LoVo (cell line): Measurements from ENCODE around the gene VMO1.
A peak's percentile ranks its signal among the peaks of the same experiment; 100 is the strongest.

Experiments
- DNase-seq: peaks from one replicate; pipeline ENCODE4 v3.0.0-alpha.2; 2016; ENCODE audit warnings: low spot score

Gene VMO1

GRCh38 chr17:4800462-4801196 lies 14.5 kb upstream of the VMO1 start:
- DNase-seq = no peak

- no peak for DNase-seq
These were observed 10.4 kb upstream of the VMO1 start for GRCh38 chr17:4796552-4796920.

DNA sequence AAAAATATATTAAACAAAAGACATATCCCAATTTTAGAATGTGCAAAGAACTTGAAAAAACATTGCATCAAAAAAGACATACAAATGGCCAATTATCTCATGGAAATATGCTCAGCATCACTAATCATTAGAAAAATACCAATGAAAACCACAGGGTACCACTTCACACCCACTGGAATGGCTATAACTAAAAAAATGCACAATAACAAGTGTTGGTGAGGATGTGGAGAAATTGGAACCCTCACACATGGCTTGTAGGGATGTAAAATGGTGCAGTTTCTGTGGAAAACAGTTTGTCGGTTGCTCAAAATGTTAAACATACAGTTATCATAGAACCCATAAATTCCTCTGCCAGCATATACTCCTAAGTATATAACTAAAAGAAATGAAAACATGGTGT lies 9.0 kb upstream of the VMO1 start:
- no peak for DNase-seq

- no peak for DNase-seq
These were observed 4.5 kb upstream of the VMO1 start for GRCh38 chr17:4790705-4791088.

- DNase-seq = peak; percentile 88
These were observed 4.0 kb upstream of the VMO1 start for GRCh38 chr17:4789951-4790704.

GRCh38 chr17:4789701-4789950 lies 3.5 kb upstream of the VMO1 start:
- DNase-seq = no peak

DNA sequence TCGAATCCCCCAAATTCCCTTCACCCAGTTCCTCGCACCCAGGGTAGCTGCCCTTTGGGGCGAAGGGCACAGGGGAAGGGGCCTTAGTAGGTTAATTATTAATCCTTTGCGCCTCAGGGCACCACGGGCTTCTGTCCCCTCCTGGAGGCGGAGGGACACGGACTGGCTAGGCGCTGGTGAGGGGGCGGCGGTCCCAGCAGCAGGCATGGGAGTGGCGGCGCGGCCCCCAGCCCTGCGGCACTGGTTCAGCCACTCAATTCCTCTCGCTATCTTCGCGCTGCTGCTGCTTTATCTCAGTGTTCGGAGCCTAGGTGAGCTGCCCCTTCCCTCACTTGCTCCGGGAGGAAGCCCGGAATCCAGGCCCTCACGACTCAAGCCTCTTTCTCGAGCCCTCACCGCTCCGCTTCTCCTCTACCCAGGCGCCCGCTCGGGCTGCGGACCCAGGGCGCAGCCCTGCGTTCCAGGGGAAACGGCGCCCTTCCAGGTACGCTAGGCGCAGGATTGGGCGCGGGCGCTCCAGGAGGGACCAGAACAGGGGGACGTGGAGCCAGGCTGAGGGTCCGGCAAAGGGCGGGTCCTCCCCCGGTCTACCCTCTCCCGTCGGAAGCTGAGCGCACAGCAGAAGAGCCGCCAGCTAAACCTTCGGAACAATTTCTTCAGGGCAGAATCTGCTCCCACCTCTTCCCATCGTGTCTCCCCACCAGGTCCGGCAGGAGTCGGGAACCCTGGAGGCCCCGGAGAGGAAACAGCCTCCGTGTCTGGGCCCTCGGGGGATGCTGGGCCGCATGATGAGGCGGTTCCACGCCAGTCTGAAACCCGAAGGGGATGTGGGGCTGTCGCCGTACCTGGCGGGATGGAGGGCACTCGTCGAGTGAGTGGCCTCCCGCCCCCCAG lies 2.9 kb upstream of the VMO1 start, which contains the start of gene GLTPD2:
Gene GLTPD2, plus strand, starts transcription at position 158 of the 894 bp plus-strand sequence. Its CDS starts 48 bp downstream, at position 206.
- DNase-seq = no peak

- no peak for DNase-seq
These were observed 2.1 kb upstream of the VMO1 start for GRCh38 chr17:4788159-4788806.

DNA sequence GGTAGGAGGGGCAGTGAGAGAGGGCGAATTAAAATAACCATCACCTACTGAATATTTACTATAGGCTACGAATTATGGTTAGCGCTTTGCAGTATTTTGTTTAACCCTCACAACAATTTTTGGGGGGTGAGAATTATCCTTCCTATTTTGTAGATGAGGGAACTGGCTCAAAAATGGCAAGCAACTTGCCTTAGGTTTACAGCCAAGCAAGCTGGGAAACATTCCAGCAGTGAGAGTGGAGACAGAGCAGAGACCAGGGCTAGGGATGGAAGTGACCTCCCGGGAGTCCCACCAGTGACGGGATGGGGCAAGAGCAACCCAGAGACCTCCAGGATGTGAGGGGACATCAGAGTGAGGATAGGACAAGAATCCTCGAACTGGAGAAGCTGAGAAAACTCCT lies 352 bp upstream of the VMO1 start:
- DNase-seq = no peak

DNA sequence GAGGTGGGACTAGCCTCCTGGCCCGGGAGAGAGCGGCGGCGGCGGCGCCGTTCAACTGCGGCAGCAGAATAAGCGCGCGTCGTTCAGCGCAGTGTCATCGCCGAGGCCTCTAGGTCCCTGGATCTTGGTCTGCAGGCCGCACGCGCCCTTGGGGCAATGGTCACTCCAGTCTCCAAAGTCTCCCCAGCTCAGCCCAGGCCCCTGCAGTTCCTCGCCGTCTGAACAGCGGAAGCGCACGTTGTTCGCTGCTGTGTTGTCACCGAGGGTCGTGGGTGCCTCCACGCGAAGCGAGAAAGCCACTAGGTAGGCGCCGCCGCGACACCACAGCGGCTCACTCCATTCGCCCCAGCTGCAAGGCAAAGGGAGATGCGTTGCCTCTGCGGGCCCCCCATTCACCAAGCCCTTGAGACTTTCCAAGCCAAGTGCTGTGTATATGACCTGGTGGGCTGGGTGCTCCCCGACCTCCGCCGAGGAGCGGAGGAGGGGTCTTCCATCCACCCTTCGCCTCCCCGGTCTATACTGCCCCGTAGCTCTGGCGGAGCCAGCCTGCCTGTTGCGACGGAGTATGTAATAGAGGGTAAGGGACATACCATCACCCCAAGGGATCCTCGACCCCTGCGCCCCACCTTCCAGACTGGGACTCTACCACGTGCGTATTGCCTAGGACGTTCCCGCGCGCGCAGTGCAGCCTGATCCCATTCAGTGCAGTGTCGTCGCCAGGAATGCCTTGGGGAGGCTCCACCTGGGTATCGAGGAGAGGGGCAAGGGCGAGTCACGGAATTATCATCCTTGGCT lies 656 bp downstream of the VMO1 start:
- DNase-seq = no peak

DNA sequence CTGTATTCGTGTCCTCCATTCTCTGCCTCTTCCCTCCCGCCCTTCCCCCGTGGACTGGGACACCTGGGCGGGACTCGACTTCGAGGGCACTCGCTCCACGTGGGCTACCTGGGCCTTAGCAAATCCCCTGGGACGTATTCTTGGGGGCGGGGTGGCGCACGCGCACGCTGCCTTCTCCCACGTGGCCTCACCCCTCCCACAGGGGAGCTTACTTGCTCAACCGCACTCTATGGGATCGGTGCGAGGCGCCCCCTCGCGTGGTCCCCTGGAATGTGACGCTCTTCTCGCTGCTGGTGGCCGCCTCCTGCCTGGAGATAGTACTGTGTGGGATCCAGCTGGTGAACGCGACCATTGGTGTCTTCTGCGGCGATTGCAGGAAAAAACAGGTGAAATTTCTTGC lies 3.5 kb downstream of the VMO1 start:
- DNase-seq = no peak

DNA sequence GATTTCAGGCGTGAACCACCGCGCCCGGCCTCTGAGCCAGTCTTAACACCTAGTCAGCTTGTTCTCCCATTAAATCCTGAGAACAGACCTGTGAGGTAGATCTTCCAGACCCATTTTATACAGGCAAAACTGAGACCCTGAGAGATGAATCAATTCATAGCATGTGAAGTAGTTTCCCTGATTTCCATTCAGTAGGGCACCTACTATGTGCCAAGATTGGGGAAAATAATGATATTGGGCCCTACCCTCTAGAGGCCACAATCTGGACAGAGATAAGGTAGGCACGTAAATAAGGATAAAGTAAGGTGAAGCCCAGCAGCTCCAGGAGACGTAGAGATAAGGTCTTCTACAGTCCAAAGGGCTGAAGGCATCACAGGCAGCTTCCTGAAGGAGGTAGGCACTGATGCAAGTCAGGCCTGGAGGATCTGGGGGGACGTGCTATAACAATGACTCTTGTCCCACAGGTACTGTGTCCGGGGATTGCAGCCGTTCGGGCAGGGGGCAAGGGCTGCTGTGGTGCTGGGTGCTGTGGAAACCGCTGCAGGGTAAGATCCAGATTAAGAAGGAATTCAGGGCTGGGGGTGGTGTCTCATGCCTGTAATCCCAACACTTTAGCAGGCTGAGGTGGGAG lies 5.7 kb downstream of the VMO1 start:
- DNase-seq = no peak

- DNase-seq = no peak
These were observed 8.0 kb downstream of the VMO1 start for GRCh38 chr17:4777969-4778760.

DNA sequence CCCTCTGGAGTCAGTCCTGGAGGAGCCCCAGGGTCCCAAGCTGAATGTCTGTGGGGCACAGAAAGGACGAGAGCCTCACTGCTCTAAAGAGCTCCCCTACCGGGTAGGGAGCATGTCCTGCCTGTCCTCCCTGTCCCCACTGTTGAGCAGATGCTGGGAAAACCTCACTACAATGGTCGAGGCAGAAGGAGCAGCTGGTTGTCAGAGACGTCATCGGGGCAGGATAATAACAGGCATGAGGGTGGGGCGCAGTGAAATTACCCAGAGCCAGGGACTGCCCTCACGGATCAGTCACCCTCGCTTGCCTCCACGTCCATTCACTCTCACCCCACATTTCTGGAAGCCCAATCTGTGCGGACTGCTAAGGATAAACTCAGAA lies 13.9 kb downstream of the VMO1 start:
- no peak for DNase-seq

- peak; percentile 75 for DNase-seq
These were observed 14.5 kb downstream of the VMO1 start, which contains the start of gene TM4SF5 for GRCh38 chr17:4771519-4772234. Gene TM4SF5, plus strand, starts transcription at chr17:4771886. Its CDS starts 37 bp downstream, at chr17:4771923.

DNA sequence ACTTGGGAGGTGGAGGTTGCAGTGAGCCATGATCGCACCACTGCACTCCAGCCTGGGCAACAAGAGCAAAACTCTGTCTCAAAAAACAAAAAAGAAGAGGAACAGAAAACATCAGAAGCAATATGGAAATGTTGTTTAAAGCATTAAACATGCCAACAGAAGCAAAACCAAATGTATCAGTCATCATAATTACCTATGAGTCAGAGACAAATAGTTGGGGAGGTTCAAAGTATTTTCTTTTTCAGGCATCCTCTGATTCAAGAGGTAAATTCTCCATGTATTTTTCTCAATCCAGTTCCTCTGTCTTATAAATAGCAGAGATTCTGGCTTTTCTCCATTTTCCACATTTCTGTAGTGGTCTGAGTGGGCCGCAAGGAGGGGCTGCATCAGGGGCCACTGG lies 16.5 kb downstream of the VMO1 start:
- peak; percentile 26 for DNase-seq

DNA sequence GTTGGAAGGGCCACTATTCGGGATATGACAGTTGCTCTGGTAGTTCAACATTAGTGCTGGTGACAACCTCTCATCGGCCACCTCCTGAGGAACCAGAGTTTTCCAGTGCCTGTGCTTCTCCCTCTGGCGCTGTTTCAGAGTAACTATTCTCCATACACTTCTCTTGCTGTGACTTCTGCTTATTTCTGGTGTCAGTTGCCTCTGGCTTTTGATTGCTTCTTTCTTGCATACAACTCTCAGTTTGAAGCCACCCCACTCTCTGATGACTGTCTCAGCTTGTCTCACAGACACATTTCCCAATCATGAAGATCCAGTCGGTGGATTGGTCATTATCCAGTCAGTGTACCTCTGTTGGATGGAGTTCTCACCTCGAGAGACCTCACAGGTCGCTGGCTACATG lies 17.9 kb downstream of the VMO1 start:
- no peak for DNase-seq

DNA sequence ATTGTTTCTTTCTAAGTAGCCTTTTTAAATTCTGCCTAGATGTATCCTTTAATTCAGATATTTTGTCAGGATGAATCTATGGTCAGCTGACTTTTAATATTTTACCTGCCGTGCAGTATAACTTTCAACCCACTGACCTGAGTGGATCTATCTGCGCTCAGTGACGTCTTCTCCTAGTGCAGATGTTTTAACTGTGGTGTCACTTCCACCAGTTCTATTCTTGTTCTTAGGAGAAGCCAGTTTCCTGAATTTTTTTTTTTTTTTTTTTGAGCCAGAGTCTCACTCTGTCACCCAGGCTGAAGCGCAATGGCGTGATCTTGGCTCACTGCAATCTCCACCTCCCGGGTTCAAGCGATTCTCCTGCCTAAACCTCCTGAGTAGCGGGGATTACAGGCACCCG lies 19.4 kb downstream of the VMO1 start:
- no peak for DNase-seq

DNA sequence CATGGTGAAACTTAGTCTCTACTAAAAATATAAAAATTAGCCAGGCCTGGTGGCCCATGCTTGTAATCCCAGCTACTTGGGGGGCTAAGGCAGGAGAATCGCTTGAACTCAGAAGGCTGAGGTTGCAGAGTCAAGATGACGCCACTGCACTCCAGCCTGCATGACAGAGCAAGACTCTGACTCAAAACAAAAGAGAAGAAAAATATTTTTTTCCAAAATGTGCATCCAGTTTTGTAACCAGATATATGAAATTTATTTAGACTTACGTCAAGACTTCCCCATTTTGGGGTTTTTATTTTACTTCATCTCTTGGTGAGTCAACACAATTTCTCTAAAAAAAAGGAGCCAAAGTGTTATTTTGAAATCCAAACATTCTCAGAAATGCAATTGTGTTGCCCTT lies 20.0 kb downstream of the VMO1 start:
- no peak for DNase-seq

- no peak for DNase-seq
These were observed 21.6 kb downstream of the VMO1 start for GRCh38 chr17:4764595-4764994.
